Effector CD4-positive, alpha-beta T cell (primary cell): Measurements from ENCODE around the gene NOP9.

Experiments used
- DNase-seq: peaks from one replicate; pipeline ENCODE4 v3.0.0-alpha.2; 2020

Gene NOP9

DNA sequence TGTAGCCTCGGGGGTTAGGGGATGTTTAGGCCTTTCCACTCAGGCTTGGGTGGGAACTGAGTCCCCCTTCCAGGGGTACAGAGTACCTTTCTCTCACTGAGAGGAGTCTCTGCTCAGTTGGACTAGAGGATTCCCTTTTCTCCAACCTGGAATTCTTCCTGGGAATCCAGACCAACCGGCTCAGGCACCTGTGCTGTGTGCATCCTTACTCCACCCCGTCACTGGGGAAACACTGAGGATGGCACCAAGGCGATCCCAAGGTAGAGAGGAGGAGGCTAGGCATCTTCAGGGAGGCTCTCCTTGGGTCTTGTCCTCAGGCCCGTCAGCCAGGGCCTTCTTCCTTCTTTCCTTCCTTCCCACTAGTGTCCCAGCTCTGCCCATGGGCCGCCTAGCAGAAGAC lies 35.8 kb upstream of the NOP9 start:
- no peak for DNase-seq

- DNase-seq, result no peak
Measured at GRCh38 chr14:24264298-24264697, 35.4 kb upstream of the NOP9 start.

DNA sequence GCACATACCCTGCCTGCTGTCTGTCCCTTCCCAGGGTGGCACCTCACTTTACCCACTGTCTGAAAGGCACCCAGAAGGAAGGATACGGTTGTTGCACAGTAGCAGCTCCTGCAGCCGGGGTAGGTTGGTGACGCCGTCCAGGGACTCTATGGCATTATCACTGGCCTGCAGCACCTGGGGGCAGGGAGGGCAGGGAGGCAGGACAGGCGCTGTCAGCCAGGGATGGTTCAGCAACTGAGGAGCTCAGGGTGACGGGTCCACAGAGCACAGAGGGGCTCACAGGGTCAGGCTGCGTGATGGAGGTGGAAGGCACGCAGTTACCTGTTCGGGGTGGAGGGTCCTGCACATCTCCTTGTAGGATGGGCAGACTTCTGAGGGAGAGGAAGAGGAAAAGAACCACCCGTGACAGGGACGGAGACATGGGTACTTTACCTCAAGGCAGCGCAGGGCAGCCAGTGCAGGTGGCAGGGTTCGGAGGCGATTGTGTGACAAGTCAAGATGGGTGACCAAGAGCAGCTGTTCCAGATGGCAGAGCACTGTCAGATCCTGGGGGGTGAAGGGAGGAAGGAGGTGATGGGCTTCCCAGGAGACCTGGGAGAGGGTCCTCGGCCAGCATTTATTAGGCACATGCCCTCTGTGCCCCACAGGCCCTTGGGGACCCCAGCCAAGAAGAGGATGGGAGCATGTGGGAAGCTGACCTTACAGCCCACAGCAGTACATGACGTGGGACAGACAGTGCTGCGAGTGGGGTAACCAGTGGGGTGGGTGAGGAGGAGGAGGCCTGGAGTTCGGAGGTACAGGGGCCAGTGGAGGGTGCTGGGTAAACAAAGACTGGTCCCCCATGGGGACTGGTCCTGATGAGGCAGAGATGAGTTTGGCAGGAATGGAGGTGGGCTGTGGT lies 33.1 kb upstream of the NOP9 start:
- DNase-seq, result no peak

DNA sequence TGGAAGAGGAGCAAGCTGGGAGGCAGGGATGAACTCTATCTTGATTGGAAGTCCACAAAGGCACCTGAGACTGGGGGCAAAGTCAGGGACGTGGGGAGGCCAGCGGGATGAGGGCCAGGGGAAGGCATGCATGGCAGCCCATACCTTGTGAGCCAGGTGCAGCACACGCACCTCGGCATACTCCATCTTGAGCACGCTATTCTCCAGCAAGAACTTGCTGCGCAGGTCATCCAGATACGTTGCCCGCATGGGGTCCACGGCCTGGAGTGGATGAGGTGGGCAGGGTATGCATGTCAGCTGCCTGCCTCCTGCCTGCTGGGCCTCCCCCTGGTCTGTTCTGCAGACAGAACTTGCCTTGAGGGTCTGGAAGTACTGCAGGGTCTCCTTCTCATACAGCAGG lies 32.1 kb upstream of the NOP9 start:
- DNase-seq, result no peak

DNA sequence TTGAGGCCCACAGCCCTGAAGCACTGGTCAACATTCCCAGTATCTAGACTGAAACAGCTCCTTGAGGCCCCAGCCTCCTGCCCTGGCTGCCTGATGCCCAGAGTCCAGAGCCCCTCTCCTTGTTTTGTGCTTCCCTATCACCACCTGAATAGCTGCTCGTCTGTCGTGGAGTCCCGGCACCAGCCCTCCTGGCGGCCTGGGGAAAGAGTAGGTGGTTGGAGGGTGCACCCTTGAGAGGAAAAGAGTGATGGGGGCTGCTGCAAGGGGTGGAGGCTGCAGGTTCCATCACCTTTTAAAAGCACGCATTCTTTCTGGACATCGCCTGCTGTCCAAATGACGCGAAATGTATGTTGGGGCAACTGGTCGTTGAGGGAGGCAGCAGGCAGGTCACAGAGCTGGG lies 31.4 kb upstream of the NOP9 start:
- DNase-seq, result no peak

- DNase-seq, result no peak
Measured at GRCh38 chr14:24269368-24269767, 30.3 kb upstream of the NOP9 start.

DNA sequence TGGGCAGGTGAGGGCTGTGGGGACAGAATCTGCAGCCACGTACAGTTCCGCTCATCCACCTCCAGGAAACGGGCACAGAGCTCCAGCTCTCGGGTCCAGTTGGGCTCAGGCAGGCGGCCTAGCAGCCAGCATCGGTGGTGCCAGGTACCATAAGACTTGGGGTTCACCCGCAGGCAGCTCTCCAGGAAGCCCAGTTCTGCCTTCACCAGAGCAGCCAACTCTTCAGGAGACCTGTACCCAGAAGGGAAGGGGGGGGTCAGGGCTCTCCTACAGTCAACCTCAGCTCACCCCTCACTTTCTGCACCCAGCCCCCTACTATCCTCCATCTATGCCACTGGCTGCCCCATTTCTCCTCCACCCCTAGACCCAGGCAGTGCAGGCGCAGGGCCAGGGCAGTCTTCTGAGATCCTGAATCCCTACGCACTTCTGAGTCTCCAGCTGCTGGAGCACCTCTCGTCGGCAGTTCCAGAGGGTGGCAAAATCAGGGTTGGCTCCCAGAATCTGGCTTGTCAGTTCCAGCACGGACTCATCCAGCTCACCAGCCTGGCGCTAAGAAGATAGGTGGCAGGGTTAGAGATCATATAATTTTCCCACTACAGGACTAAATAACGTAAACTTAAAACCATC lies 29.6 kb upstream of the NOP9 start:
- DNase-seq, result no peak

DNA sequence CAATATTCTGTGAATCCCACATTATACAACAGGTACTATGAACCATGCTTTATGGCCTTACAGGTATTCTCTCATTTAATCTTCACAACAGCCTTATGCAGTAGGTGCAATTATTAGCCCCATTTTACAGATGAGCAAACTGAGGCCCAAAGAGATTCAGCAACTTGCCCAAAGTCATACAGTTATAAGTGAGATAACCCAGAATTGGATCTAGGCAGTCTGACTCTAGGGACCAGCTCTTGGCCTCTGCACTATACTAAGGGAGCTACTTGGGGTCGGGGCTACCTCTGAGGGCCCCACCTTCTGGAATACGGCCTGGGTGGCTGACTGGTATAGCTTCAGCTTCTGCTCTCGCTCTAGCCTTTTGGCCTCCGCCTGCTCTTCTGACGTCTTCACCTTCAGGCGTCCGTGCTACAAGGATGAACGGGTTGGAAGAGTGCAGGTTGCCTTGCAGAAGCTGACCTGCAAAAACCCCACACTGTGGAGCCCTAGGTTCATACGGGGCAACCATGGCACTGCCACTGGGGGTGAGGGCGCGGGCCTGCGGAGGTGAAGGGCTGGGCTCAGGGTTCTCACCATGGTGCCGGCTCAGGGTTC lies 29.0 kb upstream of the NOP9 start:
- no peak for DNase-seq

DNA sequence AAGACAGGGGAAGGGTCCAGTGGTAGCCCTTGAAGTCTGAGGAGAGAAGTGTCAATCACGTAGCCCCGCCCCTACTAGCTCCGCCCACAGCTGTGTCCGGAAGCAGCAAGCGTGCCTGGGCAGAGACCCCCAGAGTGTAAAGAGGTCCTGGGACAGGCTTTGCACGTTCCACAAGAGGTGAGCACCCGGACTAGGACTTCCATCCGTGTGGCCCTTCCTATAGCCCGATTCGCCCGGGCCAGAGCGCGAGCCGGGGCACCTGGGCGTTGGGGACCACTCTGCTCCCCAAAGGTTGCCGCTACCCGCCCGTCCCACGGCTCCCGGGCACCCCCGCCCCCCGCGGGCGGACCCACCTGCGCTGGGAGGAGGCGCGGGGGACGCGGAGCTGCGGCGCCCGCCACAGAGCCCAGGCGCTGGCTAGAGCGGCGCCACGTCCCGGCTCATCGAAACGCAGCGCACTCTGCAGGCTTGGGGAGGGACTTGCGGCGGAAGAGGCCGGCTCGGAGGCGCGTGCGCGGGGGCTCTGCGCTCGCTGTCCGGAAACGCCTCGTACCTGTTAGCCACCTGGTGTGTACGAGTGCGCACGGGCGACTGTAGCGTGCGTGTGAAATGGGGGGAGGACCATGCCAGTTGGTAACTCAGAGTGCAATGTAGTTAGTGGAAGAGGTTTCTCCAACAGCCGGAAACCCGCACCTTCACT lies 28.4 kb upstream of the NOP9 start, which contains the start of gene RABGGTA:
Gene RABGGTA, minus strand, starts transcription at position 464 of the 700 bp plus-strand sequence. CDS start 482 bp downstream, outside the sequence.
- peak; percentile 87 for DNase-seq

DNA sequence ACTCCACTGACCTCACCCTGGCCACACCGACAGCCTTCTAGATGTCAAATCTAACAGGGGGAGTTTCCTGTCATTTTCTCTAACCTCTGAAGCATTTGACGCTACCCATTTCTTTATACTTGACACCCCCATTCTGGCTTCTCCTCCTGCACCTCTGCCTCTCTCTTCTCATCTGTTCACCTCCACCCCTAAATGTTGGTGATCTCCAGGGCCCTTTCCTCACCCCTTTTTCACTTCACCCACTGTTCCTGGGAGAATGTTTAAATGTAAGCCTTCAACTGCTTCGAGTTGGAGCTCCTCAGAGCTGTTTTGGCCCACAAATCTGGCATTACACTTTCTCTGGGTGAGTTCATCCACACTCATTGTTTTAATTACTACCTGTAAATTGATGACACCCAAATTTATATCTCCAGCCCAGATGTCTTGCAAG lies 27.8 kb upstream of the NOP9 start:
- DNase-seq, result no peak

DNA sequence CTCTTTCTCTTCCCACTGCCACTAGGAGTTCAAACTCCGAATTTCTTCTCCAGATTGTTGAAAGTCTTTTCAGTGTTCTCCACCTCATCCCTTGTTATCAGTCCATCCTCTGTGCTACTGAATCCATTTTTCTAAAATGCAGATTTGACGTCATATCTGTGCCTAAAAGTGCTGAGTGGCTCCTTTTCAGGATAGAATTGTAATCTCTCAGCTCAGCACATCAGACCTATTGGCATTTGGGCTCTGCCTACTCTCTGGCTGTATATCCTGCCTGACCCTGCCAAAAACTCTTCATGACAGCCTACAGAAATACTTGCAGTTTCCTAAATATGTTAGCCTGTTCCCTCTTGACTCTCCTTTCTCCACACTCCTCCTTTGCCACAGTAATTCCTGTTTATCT lies 27.2 kb upstream of the NOP9 start:
- no peak for DNase-seq

DNA sequence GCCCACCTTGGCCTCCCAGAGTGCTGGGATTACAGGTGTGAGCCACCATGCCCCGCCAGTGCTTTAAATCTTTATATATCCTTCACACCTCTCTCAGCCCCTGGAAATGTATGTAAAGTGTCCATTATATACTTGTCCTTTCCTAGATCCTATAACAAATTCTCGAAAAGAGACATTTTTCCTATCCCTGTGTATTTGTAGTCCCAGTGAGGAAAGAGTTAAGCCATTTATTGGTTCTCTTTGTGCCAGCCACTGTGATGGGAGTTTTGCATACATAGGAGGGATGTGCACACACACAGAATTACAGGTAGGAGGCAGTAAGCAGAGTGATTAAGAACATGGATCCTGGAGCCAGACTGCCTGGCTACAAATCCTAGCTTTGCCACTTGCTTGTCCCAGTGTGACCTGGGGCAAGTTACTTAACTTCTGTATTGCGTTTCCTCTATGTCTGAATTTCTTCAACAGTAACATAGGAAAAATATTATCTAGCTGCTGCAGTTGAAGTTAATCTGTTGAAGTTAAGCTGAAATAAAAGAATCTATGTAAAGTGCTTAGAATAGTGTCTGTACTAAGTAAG lies 26.1 kb upstream of the NOP9 start:
- DNase-seq, result no peak

DNA sequence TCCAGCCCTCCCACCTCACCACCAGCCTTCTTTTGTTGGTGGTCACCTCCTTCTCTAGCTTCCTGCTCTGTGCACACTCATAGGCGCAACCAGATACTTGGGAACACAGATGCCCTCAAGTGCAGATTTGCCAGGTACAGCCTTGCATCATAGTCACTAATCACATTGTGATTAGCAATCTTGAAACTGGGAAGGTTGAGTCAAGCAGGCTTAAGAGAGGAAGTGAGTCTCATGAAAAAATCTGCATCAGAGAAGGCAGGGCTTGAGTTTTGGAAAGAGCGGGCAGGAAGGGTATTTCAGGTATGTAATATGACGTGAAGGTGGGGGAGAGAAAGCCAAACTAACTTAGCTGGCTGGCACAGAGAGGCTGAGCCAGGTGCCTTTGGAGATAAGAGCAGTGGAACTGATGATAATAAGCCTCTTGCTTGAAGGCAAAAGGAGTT lies 25.5 kb upstream of the NOP9 start:
- DNase-seq, result peak; percentile 19

GRCh38 chr14:24277071-24277470 lies 22.6 kb upstream of the NOP9 start:
- DNase-seq, result no peak

DNA sequence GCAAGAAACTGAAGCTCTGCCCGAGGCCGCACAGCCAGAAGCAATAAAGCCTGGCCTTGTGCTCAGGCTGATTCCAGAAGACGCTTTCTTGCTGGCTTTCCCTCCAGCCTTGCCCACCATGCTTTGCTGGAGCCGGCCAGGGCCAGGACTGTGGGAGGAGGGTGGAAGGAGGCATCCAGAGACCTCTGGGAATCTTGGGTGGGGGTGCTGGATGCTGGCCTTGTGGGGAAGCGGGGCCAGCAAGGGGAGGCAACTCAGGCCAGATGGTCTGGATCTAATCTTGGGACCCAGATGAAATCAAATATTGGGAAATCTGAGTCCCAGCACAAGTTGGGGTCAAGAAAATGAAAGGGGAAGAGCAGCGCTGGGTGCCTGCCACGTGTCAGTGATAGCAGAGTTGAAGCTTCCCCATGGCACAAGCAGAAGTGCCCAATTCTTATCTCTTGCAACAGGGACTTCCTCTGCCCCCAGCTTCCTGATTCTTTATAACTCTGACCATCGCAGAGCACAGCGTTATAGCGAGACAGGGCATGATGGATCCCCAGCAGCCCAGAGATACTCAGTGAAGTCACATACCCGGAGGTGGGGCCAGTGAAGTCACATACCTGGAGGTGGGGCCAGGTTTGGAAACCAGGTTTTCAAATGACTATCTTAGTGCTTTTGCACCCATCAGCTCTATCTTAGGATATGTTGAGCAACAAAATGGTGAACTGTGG lies 21.9 kb upstream of the NOP9 start:
- no peak for DNase-seq

GRCh38 chr14:24278424-24278823 lies 21.2 kb upstream of the NOP9 start:
- DNase-seq, result no peak

GRCh38 chr14:24279301-24280186 lies 20.1 kb upstream of the NOP9 start:
- DNase-seq, result peak; percentile 15

- DNase-seq, result no peak
Measured at GRCh38 chr14:24280797-24281460, 18.7 kb upstream of the NOP9 start.

DNA sequence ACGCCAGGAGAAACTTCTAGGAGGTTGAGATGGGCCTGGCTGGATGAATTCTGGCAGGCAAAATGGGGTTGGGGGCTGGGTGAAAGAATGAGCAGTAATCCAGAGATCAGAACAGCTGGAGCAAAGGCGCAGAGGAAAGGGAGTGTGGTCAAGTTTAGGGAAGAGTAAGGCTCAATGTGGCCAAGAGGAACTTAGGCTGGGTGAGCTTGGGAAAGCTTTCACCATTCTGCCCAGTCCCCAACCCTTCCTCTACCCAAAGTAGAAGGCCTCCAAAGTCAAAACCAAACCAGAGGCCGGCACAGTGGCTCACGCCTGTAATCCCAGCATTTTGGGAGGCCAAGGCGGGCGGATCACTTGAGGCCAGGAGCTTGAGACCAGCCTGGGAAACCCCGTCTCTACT lies 18.0 kb upstream of the NOP9 start:
- no peak for DNase-seq

GRCh38 chr14:24282736-24283135 lies 16.9 kb upstream of the NOP9 start:
- no peak for DNase-seq
